Measurements from ENCODE around the gene MRPS26. TPM values are rescaled to one million over a fixed set of nuclear protein-coding genes. Genes with fewer than 3 reads are reported as not detected.

The MRPS26 gene
- total RNA-seq, 4 donors from 2014 or later: 42.7 to 88.3 (median 54.3) TPM

DNA sequence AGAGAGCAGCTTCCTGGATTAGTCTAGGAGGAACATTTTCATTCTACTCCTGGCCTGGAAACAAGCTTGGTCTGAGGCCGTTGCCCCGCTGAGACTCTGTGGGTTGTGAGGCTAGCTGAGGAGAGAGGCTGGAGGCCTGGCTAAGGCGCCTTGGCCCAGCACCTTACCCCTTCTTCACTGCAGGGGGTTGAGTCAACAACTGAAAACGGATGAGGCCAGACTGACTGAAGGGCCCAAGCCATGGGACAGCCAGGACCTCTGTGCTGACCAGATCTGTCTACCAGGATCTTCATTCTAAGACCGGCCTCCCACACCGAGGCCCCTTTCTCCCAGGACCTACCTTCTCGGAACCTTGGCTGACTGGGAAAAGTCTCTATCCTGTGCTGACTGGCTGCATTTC is 42.2 kb downstream of the MRPS26 start:
- no peak overlapping the region for H3K4me3 ChIP-seq
- DNase-seq: no peak
- no peak overlapping the region for H3K27ac ChIP-seq
- no peaks in the 10 kb centered on the region for H3K9me3 ChIP-seq
- intact Hi-C loops (cut with DNase I; ENCODE audit: low total_unique reads) (no loop called here), in situ Hi-C loops (cut with MboI; ENCODE audit: low pct_ligation_motif_present in 1 of 4, low pct_unique_long_range_greater_than_20kb in 1 of 4, low sequenced_read_pairs in 3 of 4) (no loop called here)
- H3K4me1 ChIP-seq: peaks cover 0 to 10% (median 5%) of the 10 kb centered on the region in 4 donors
- WGBS, 2 donors (ENCODE audit: low coverage in 1 of 2): 85% methylated on average over 7 of the region's 7 CpGs; no CpG with 5 or more reads in 1 of the 2 donors
- peaks cover 60% of the 10 kb centered on the region for H3K27me3 ChIP-seq
- TF ChIP-seq EP300 (IDR thresholded peaks at IDR 0.05; ENCODE audit: low read depth) (no peak), POLR2A (IDR thresholded peaks at IDR 0.05) (no peak), POLR2AphosphoS5 (IDR thresholded peaks at IDR 0.05) (no peak)
- TF ChIP-seq, protein P1, sequence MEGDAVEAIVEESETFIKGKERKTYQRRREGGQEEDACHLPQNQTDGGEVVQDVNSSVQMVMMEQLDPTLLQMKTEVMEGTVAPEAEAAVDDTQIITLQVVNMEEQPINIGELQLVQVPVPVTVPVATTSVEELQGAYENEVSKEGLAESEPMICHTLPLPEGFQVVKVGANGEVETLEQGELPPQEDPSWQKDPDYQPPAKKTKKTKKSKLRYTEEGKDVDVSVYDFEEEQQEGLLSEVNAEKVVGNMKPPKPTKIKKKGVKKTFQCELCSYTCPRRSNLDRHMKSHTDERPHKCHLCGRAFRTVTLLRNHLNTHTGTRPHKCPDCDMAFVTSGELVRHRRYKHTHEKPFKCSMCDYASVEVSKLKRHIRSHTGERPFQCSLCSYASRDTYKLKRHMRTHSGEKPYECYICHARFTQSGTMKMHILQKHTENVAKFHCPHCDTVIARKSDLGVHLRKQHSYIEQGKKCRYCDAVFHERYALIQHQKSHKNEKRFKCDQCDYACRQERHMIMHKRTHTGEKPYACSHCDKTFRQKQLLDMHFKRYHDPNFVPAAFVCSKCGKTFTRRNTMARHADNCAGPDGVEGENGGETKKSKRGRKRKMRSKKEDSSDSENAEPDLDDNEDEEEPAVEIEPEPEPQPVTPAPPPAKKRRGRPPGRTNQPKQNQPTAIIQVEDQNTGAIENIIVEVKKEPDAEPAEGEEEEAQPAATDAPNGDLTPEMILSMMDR (IDR thresholded peaks at IDR 0.05): no peak
- no peaks in the 10 kb centered on the region for H3K36me3 ChIP-seq

DNA sequence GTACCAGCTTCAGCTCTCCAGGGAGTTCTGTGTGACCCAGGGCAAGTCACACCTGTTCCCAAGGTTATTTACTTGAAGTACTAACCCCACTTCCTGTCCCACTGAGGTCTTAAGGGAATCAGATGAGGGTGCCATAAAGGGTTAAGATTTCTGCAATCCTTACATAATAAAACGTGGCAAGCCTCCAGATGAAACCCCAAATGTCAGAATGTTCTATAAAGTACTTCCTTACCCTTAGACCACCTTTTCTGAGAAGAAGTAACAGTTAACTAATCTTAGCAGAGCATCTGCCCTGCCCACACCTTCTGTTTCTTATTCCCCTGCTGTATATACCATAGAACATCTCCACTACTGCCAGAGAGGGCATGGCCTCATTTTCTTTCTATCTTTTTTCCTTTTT is 44.7 kb downstream of the MRPS26 start:
- H3K4me1 ChIP-seq: peaks cover 0 to 7% (median 3%) of the 10 kb centered on the region in 4 donors
- no peak overlapping the region for H3K27ac ChIP-seq
- H3K27me3 ChIP-seq: peaks cover 54% of the 10 kb centered on the region
- TF ChIP-seq POLR2A (IDR thresholded peaks at IDR 0.05): no peak
- TF ChIP-seq, protein P1 (IDR thresholded peaks at IDR 0.05): no peak
- no peak for TF ChIP-seq EP300 (IDR thresholded peaks at IDR 0.05; ENCODE audit: low read depth)
- no peak for TF ChIP-seq POLR2AphosphoS5 (IDR thresholded peaks at IDR 0.05)
- intact Hi-C loops (cut with DNase I; ENCODE audit: low total_unique reads): no loop called here
- no peak overlapping the region for H3K4me3 ChIP-seq
- 0% methylated on average over 1 of the region's 1 CpG; no CpG with 5 or more reads in 1 of the 2 donors for WGBS, 2 donors (ENCODE audit: low coverage in 1 of 2)
- no peaks in the 10 kb centered on the region for H3K9me3 ChIP-seq
- in situ Hi-C loops (cut with MboI; ENCODE audit: low pct_ligation_motif_present in 1 of 4, low pct_unique_long_range_greater_than_20kb in 1 of 4, low sequenced_read_pairs in 3 of 4): no loop called here
- H3K36me3 ChIP-seq: no peaks in the 10 kb centered on the region
- no peak for DNase-seq

DNA sequence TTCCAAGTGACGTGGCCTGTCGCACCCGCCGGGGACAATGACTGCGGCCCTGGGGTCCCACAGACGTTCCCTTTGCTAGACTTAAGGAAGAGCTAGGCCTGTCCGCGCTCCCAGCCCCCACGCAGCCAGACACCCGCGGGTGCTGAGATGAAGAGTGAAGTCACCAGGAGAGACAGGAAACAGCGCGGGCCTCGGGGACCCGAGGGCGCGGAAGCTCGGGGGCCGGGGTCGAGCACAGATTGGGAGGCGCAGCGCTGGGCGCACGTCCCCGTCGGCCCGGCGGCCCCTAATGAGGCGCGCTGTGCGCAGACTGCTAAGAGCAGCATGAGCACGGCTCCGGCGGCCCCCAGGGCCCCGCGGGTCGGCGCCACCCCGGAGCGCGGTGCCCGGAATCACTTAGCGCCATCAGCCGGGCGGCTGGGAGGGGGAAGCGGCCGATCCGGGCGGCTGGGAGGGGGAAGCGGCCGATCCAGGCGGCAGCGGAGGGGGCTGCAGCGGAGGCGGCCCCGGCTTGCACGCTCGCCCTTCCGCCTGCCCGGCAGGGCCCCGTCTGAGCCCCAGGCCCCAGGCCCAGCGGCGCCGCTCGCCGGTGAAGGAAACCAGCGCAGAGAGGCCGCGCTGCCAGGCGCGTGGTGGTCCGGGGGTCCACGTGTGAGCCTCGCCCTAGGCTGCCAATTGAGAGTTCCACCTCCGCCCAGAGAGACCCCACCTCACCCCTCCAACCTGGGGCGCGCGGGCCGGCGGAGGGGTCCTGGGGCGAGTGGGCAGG is 46.9 kb downstream of the MRPS26 start:
- WGBS, 2 donors (ENCODE audit: low coverage in 1 of 2): 35 to 52% methylated on average over 5 to 43 of the region's 81 CpGs
- in situ Hi-C loops (cut with MboI; ENCODE audit: low pct_ligation_motif_present in 1 of 4, low pct_unique_long_range_greater_than_20kb in 1 of 4, low sequenced_read_pairs in 3 of 4): no loop called here
- DNase-seq: no peak
- H3K36me3 ChIP-seq: no peaks in the 10 kb centered on the region
- no peaks in the 10 kb centered on the region for H3K9me3 ChIP-seq
- H3K27ac ChIP-seq: no peak overlapping the region
- no peak for TF ChIP-seq POLR2A (IDR thresholded peaks at IDR 0.05)
- TF ChIP-seq, protein P1 (IDR thresholded peaks at IDR 0.05): no peak
- no peak for TF ChIP-seq POLR2AphosphoS5 (IDR thresholded peaks at IDR 0.05)
- TF ChIP-seq EP300 (IDR thresholded peaks at IDR 0.05; ENCODE audit: low read depth): no peak
- H3K27me3 ChIP-seq: peaks cover 54% of the 10 kb centered on the region
- peaks cover 0 to 7% (median 3%) of the 10 kb centered on the region in 4 donors for H3K4me1 ChIP-seq
- peak overlapping the region in 2 of 4 donors; percentile 31 to 41 for H3K4me3 ChIP-seq
- intact Hi-C loops (cut with DNase I; ENCODE audit: low total_unique reads): no loop called here

DNA sequence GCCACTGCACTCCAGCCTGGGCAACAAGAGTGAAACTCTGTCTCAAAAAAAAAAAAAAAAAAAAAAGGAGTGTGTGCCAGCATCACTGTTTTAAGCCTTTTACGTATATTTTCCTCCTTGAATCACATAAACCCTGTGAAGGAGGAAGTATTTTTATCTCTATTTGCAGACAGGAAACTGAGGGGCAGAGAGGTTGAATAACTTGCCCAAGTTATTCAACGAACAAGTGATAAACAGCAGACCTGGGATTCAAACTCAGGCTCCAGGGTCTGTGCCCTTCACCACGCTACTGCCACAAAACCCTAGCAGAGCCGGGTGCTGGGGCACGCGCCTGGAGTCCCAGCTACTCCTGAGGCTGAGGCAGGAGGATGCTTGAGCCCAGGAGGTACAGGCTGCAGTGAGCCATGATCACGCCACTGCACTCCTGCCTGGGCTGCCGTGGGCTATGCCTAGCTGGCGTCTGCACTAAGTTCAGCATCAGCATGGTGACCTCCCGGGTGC is 48.1 kb downstream of the MRPS26 start:
- no peak for DNase-seq
- 46 to 50% methylated on average over 2 to 10 of the region's 10 CpGs for WGBS, 2 donors (ENCODE audit: low coverage in 1 of 2)
- intact Hi-C loops (cut with DNase I; ENCODE audit: low total_unique reads): no loop called here

More for the DNA sequence above, 48.1 kb downstream of the MRPS26 start:
- Histone ChIP-seq H3K36me3 (no peaks in the 10 kb centered on the region), H3K4me1 (peaks cover 0 to 7% (median 3%) of the 10 kb centered on the region in 4 donors), H3K27ac (no peak overlapping the region), H3K4me3 (no peak overlapping the region), H3K27me3 (peaks cover 54% of the 10 kb centered on the region), H3K9me3 (no peaks in the 10 kb centered on the region)
- TF ChIP-seq, protein P1 (IDR thresholded peaks at IDR 0.05): no peak
- TF ChIP-seq POLR2AphosphoS5 (IDR thresholded peaks at IDR 0.05) (no peak), EP300 (IDR thresholded peaks at IDR 0.05; ENCODE audit: low read depth) (no peak), POLR2A (IDR thresholded peaks at IDR 0.05) (no peak)
- in situ Hi-C loops (cut with MboI; ENCODE audit: low pct_ligation_motif_present in 1 of 4, low pct_unique_long_range_greater_than_20kb in 1 of 4, low sequenced_read_pairs in 3 of 4): no loop called here

All from transverse colon (tissue), 4 donors.